ENCODE measurements around the gene ZNF615. TPM values are rescaled to one million over a fixed set of nuclear protein-coding genes. Genes with fewer than 3 reads are reported as not detected.
"Not testable (repeated sequence)": the region's sequence is repeated elsewhere in the genome, so short reads cannot be mapped to it uniquely, and the experiment has no call there.

The ZNF615 gene
- total and polyA plus RNA-seq, 7 donors: 1.2 to 26.8 (median 18.0) TPM

GRCh38 chr19:51980116-51980736, 27.8 kb downstream of the ZNF615 start:
- H3K27ac ChIP-seq: no peak overlapping the region
- TF ChIP-seq POLR2A (IDR thresholded peaks at IDR 0.05) (no peak), POLR2AphosphoS5 (IDR thresholded peaks at IDR 0.05) (no peak), EP300 (IDR thresholded peaks at IDR 0.05) (no peak), CTCF (IDR thresholded peaks at IDR 0.05) (no peak)
- H3K27me3 ChIP-seq: no peaks in the 10 kb centered on the region
- peaks cover 0 to 33% (median 14%) of the 10 kb centered on the region in 4 donors for H3K36me3 ChIP-seq
- WGBS, 2 donors: 96 to 97% methylated on average over 6 of the region's 6 CpGs
- peaks cover 4 to 49% (median 19%) of the 10 kb centered on the region in 4 donors for H3K9me3 ChIP-seq
- peaks cover 0 to 6% (median 4%) of the 10 kb centered on the region in 4 donors for H3K4me1 ChIP-seq
- DNase-seq: no peak
- no peak overlapping the region for H3K4me3 ChIP-seq
- intact Hi-C loops (cut with DNase I): no loop called here

- no peak for DNase-seq
- H3K4me3 ChIP-seq: no peak overlapping the region
- intact Hi-C loops (cut with DNase I): no loop called here
- WGBS, 2 donors: 96 to 98% methylated on average over 4 of the region's 4 CpGs
- TF ChIP-seq CTCF (IDR thresholded peaks at IDR 0.05): no peak
- TF ChIP-seq POLR2AphosphoS5 (IDR thresholded peaks at IDR 0.05): no peak
- no peak for TF ChIP-seq POLR2A (IDR thresholded peaks at IDR 0.05)
- TF ChIP-seq EP300 (IDR thresholded peaks at IDR 0.05): no peak
- H3K27ac ChIP-seq: no peak overlapping the region
- peaks cover 7 to 44% (median 24%) of the 10 kb centered on the region in 4 donors for H3K36me3 ChIP-seq
- H3K27me3 ChIP-seq: no peaks in the 10 kb centered on the region
- H3K4me1 ChIP-seq: no peaks in the 10 kb centered on the region
- H3K9me3 ChIP-seq: peaks cover 13 to 61% (median 30%) of the 10 kb centered on the region in 4 donors
These were observed 29.1 kb downstream of the ZNF615 start for GRCh38 chr19:51978882-51979281.

GRCh38 chr19:51977346-51977745, 30.7 kb downstream of the ZNF615 start:
- Histone ChIP-seq H3K9me3 (peaks cover 25 to 74% (median 45%) of the 10 kb centered on the region in 4 donors), H3K4me3 (no peak overlapping the region), H3K27me3 (no peaks in the 10 kb centered on the region), H3K36me3 (peaks cover 22 to 51% (median 40%) of the 10 kb centered on the region in 4 donors), H3K27ac (no peak overlapping the region), H3K4me1 (no peaks in the 10 kb centered on the region)
- TF ChIP-seq CTCF (IDR thresholded peaks at IDR 0.05) (no peak), EP300 (IDR thresholded peaks at IDR 0.05) (no peak), POLR2AphosphoS5 (IDR thresholded peaks at IDR 0.05) (no peak), POLR2A (IDR thresholded peaks at IDR 0.05) (no peak)
- DNase-seq: no peak
- 85 to 93% methylated on average over 7 of the region's 7 CpGs for WGBS, 2 donors
- intact Hi-C loops (cut with DNase I): no loop called here

- Histone ChIP-seq H3K36me3 (peaks cover 27 to 55% (median 43%) of the 10 kb centered on the region in 4 donors), H3K9me3 (peaks cover 25 to 77% (median 50%) of the 10 kb centered on the region in 4 donors), H3K27me3 (no peaks in the 10 kb centered on the region), H3K4me3 (no peak overlapping the region), H3K4me1 (no peaks in the 10 kb centered on the region), H3K27ac (no peak overlapping the region)
- WGBS, 2 donors: 97 to 98% methylated on average over 3 of the region's 3 CpGs
- no peak for DNase-seq
- no peak for TF ChIP-seq EP300 (IDR thresholded peaks at IDR 0.05)
- TF ChIP-seq CTCF (IDR thresholded peaks at IDR 0.05): no peak
- no peak for TF ChIP-seq POLR2A (IDR thresholded peaks at IDR 0.05)
- no peak for TF ChIP-seq POLR2AphosphoS5 (IDR thresholded peaks at IDR 0.05)
- intact Hi-C loops (cut with DNase I): no loop called here
These were observed 31.2 kb downstream of the ZNF615 start for GRCh38 chr19:51976852-51977251.

- DNase-seq; H3K27ac ChIP-seq; intact Hi-C loops (cut with DNase I); H3K27me3 ChIP-seq; H3K4me3 ChIP-seq; H3K4me1 ChIP-seq: not testable (repeated sequence)
- Histone ChIP-seq H3K36me3 (peaks cover 38 to 61% (median 52%) of the 10 kb centered on the region in 4 donors), H3K9me3 (peaks cover 36 to 85% (median 58%) of the 10 kb centered on the region in 4 donors)
- 97 to 98% methylated on average over 17 of the region's 17 CpGs for WGBS, 2 donors
These were observed 32.2 kb downstream of the ZNF615 start for GRCh38 chr19:51975787-51976186.
